ENCODE data around the gene TMPRSS6.

DNA sequence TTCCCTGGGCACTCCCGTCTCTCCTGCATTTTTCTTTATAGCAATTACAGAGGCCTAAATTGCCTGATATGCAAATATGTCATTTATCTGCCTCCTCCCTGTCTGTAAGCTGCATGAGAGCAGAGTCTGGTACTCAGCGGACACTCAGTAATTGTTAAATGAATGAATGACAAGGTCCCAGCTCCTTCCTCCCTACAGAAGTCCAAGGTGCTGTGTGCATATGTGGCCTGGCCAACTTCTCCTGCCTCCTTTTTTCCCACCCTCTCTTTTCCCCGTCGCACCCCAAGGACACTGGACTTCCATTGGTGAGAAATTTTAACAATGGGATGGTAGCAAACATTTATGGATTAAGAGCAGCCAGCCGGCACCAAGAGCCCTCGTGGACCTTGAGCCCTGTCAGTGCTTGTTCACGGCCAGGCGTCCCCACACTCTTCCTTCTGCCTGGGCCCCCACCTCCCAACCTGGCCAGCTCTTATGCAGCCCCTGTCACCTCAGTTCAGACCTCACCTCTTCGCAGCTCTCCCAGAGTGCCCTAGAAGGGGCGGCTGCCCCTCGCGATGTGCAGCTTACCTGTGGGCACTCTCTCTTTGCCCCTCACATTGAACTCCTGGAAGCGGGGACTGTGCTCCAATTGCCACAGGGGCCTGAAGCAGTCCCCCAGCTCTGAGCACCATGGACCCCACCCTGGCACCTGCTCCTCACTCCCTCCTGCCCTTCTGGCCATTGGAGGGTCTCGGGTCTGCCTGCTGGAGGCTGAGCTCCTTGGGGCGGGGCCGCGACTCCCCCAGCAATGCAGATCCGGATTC is 1.5 kb downstream of the TMPRSS6 start:
- TF ChIP-seq, protein P1, sequence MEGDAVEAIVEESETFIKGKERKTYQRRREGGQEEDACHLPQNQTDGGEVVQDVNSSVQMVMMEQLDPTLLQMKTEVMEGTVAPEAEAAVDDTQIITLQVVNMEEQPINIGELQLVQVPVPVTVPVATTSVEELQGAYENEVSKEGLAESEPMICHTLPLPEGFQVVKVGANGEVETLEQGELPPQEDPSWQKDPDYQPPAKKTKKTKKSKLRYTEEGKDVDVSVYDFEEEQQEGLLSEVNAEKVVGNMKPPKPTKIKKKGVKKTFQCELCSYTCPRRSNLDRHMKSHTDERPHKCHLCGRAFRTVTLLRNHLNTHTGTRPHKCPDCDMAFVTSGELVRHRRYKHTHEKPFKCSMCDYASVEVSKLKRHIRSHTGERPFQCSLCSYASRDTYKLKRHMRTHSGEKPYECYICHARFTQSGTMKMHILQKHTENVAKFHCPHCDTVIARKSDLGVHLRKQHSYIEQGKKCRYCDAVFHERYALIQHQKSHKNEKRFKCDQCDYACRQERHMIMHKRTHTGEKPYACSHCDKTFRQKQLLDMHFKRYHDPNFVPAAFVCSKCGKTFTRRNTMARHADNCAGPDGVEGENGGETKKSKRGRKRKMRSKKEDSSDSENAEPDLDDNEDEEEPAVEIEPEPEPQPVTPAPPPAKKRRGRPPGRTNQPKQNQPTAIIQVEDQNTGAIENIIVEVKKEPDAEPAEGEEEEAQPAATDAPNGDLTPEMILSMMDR (IDR thresholded peaks at IDR 0.05; ENCODE audit: low read length): no peak
- TF ChIP-seq EZH2 (IDR thresholded peaks at IDR 0.05; ENCODE audit: borderline replicate concordance, low read length): no peak
